ENCODE data around the gene FAM13A.

FAM13A gene

GRCh38 chr4:88831031-88831430 lies 226.0 kb downstream of the FAM13A start:
- ChIA-PET POLR2A (no interaction called here), CTCF (no interaction called here)
- no peak for TF ChIP-seq L3MBTL2 (conservative IDR thresholded peaks at IDR 0.05)
- no peak for TF ChIP-seq FOXK2 (IDR thresholded peaks at IDR 0.05)
- TF ChIP-seq NFRKB (IDR thresholded peaks at IDR 0.05), result no peak
- no peak for TF ChIP-seq SP1 (IDR thresholded peaks at IDR 0.05)
- no peak for TF ChIP-seq BHLHE40 (IDR thresholded peaks at IDR 0.05; ENCODE audit: borderline replicate concordance)
- TF ChIP-seq ARNT (IDR thresholded peaks at IDR 0.05), result no peak
- no peak for DNase-seq (ENCODE audit: extremely low spot score)

- DNase-seq (ENCODE audit: extremely low spot score), result no peak
- no peak for TF ChIP-seq SUZ12 (IDR thresholded peaks at IDR 0.05)
- no peak for TF ChIP-seq CTBP1 (IDR thresholded peaks at IDR 0.05; ENCODE audit: borderline replicate concordance)
- TF ChIP-seq BHLHE40 (IDR thresholded peaks at IDR 0.05; ENCODE audit: borderline replicate concordance), result no peak
- TF ChIP-seq ZNF384 (IDR thresholded peaks at IDR 0.05), result no peak
- no peak for TF ChIP-seq HDGF (IDR thresholded peaks at IDR 0.05; ENCODE audit: borderline replicate concordance)
- no peak for TF ChIP-seq SP1 (IDR thresholded peaks at IDR 0.05)
- no peak for TF ChIP-seq TARDBP (IDR thresholded peaks at IDR 0.05)
- no peak for TF ChIP-seq FOXM1 (IDR thresholded peaks at IDR 0.05; ENCODE audit: borderline replicate concordance)
- no peak for TF ChIP-seq FOXA1 (IDR thresholded peaks at IDR 0.05)
- TF ChIP-seq FOXK2 (IDR thresholded peaks at IDR 0.05), result no peak
- no peak for TF ChIP-seq PKNOX1 (IDR thresholded peaks at IDR 0.05)
- TF ChIP-seq NFRKB (IDR thresholded peaks at IDR 0.05), result no peak
- TF ChIP-seq ELF4 (IDR thresholded peaks at IDR 0.05), result no peak
- no peak for TF ChIP-seq LEF1 (IDR thresholded peaks at IDR 0.05; ENCODE audit: borderline replicate concordance)
- no peak for TF ChIP-seq ARNT (IDR thresholded peaks at IDR 0.05)
- no peak for TF ChIP-seq L3MBTL2 (conservative IDR thresholded peaks at IDR 0.05)
- ChIA-PET POLR2A (no interaction called here), CTCF (no interaction called here)
These were observed 226.4 kb downstream of the FAM13A start for GRCh38 chr4:88830598-88830997.

GRCh38 chr4:88828842-88829571 lies 228.0 kb downstream of the FAM13A start:
- ChIA-PET CTCF (no interaction called here), POLR2A (interaction anchor here (0.6 kb wide), 1 partner anchor 28 kb away, joined by 3 read pairs; no protein-coding TSS in a partner anchor)
- TF ChIP-seq HDGF (IDR thresholded peaks at IDR 0.05; ENCODE audit: borderline replicate concordance) (no peak), BHLHE40 (IDR thresholded peaks at IDR 0.05; ENCODE audit: borderline replicate concordance) (no peak), SP1 (IDR thresholded peaks at IDR 0.05) (no peak), NFRKB (IDR thresholded peaks at IDR 0.05) (no peak), LEF1 (IDR thresholded peaks at IDR 0.05; ENCODE audit: borderline replicate concordance) (no peak), ELF4 (IDR thresholded peaks at IDR 0.05) (no peak), FOXK2 (IDR thresholded peaks at IDR 0.05) (no peak), L3MBTL2 (conservative IDR thresholded peaks at IDR 0.05) (no peak), PKNOX1 (IDR thresholded peaks at IDR 0.05) (no peak), FOXM1 (IDR thresholded peaks at IDR 0.05; ENCODE audit: borderline replicate concordance) (no peak), FOXA1 (IDR thresholded peaks at IDR 0.05) (no peak), ZNF384 (IDR thresholded peaks at IDR 0.05) (no peak), CTBP1 (IDR thresholded peaks at IDR 0.05; ENCODE audit: borderline replicate concordance) (no peak), SUZ12 (IDR thresholded peaks at IDR 0.05) (no peak), ARNT (IDR thresholded peaks at IDR 0.05) (no peak)
- no peak for DNase-seq (ENCODE audit: extremely low spot score)

- TF ChIP-seq NFRKB (IDR thresholded peaks at IDR 0.05) (no peak), LEF1 (IDR thresholded peaks at IDR 0.05; ENCODE audit: borderline replicate concordance) (no peak), SUZ12 (IDR thresholded peaks at IDR 0.05) (no peak), ARNT (IDR thresholded peaks at IDR 0.05) (no peak), BHLHE40 (IDR thresholded peaks at IDR 0.05; ENCODE audit: borderline replicate concordance) (no peak), TARDBP (IDR thresholded peaks at IDR 0.05) (no peak), ZNF384 (IDR thresholded peaks at IDR 0.05) (no peak), HDGF (IDR thresholded peaks at IDR 0.05; ENCODE audit: borderline replicate concordance) (no peak), SP1 (IDR thresholded peaks at IDR 0.05) (no peak), PKNOX1 (IDR thresholded peaks at IDR 0.05) (no peak), ELF4 (IDR thresholded peaks at IDR 0.05) (no peak), FOXA1 (IDR thresholded peaks at IDR 0.05) (no peak), CTBP1 (IDR thresholded peaks at IDR 0.05; ENCODE audit: borderline replicate concordance) (no peak), L3MBTL2 (conservative IDR thresholded peaks at IDR 0.05) (no peak), FOXK2 (IDR thresholded peaks at IDR 0.05) (no peak), FOXM1 (IDR thresholded peaks at IDR 0.05; ENCODE audit: borderline replicate concordance) (no peak)
- DNase-seq (ENCODE audit: extremely low spot score), result no peak
- ChIA-PET CTCF (no interaction called here), POLR2A (no interaction called here)
These were observed 229.5 kb downstream of the FAM13A start for GRCh38 chr4:88827442-88827841.

- TF ChIP-seq LEF1 (IDR thresholded peaks at IDR 0.05; ENCODE audit: borderline replicate concordance), result no peak
- TF ChIP-seq SUZ12 (IDR thresholded peaks at IDR 0.05), result no peak
- TF ChIP-seq FOXA1 (IDR thresholded peaks at IDR 0.05), result no peak
- no peak for TF ChIP-seq ARNT (IDR thresholded peaks at IDR 0.05)
- no peak for TF ChIP-seq CTBP1 (IDR thresholded peaks at IDR 0.05; ENCODE audit: borderline replicate concordance)
- TF ChIP-seq HDGF (IDR thresholded peaks at IDR 0.05; ENCODE audit: borderline replicate concordance), result no peak
- TF ChIP-seq FOXK2 (IDR thresholded peaks at IDR 0.05), result no peak
- no peak for TF ChIP-seq ELF4 (IDR thresholded peaks at IDR 0.05)
- TF ChIP-seq PKNOX1 (IDR thresholded peaks at IDR 0.05), result no peak
- no peak for TF ChIP-seq TARDBP (IDR thresholded peaks at IDR 0.05)
- no peak for TF ChIP-seq BHLHE40 (IDR thresholded peaks at IDR 0.05; ENCODE audit: borderline replicate concordance)
- no peak for TF ChIP-seq L3MBTL2 (conservative IDR thresholded peaks at IDR 0.05)
- no peak for TF ChIP-seq ZNF384 (IDR thresholded peaks at IDR 0.05)
- no peak for TF ChIP-seq NFRKB (IDR thresholded peaks at IDR 0.05)
- TF ChIP-seq FOXM1 (IDR thresholded peaks at IDR 0.05; ENCODE audit: borderline replicate concordance), result no peak
- POLR2A ChIA-PET, result no interaction called here
- DNase-seq (ENCODE audit: extremely low spot score), result no peak
- CTCF ChIA-PET, result no interaction called here
These were observed 230.2 kb downstream of the FAM13A start for GRCh38 chr4:88826771-88827170.

Data from HEK293T (cell line).